Cardiac fibroblast (primary cell): Measurements from ENCODE around the gene CCDC9B.

ENCODE experiments used
- DNase-seq, 2 donors: peaks; one replicate each; pipeline versions ENCODE4 v3.0.0 to v3.0.0-alpha.2; 2010; ENCODE audit warnings: low read depth in 2 of 2
- H3K4me3 ChIP-seq, 2 donors: replicated peaks in 1 of 2; 1 replicate in 1 of 2; 2 replicates in 1 of 2; pipeline ENCODE4 v1.5.1; 2011; ENCODE audit warnings: low read depth in 2 of 2, low read length in 2 of 2, mild to moderate bottlenecking in 2 of 2, moderate library complexity in 1 of 2
- TF ChIP-seq, protein P1 (sequence below): IDR thresholded peaks from one replicate; pipeline ENCODE4 v1.5.1; 2011; ENCODE audit warnings: low read depth, mild to moderate bottlenecking, low read length, inconsistent platforms

Gene CCDC9B

DNA sequence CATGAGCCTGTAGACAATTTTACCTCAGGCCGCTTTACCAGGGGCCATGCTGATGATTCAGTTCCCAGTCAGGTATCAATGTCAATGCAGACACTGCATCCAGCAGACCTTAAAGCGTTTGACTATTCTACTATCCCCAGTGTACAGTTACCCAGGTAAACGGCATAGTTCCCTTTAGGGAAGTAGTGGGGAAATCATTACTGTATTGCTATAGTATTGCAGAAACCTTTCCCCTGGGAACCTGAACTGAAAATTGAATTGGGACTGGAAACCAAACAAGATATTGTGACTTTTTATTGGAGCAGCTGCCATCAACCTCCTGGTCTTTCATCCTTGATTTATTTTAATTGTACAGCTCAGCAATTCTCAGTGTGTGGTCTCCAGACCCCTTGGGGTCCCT lies 23.8 kb downstream of the CCDC9B start:
- H3K4me3 ChIP-seq: no peak overlapping the region
- no peak for DNase-seq
- TF ChIP-seq, protein P1, sequence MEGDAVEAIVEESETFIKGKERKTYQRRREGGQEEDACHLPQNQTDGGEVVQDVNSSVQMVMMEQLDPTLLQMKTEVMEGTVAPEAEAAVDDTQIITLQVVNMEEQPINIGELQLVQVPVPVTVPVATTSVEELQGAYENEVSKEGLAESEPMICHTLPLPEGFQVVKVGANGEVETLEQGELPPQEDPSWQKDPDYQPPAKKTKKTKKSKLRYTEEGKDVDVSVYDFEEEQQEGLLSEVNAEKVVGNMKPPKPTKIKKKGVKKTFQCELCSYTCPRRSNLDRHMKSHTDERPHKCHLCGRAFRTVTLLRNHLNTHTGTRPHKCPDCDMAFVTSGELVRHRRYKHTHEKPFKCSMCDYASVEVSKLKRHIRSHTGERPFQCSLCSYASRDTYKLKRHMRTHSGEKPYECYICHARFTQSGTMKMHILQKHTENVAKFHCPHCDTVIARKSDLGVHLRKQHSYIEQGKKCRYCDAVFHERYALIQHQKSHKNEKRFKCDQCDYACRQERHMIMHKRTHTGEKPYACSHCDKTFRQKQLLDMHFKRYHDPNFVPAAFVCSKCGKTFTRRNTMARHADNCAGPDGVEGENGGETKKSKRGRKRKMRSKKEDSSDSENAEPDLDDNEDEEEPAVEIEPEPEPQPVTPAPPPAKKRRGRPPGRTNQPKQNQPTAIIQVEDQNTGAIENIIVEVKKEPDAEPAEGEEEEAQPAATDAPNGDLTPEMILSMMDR: no peak

DNA sequence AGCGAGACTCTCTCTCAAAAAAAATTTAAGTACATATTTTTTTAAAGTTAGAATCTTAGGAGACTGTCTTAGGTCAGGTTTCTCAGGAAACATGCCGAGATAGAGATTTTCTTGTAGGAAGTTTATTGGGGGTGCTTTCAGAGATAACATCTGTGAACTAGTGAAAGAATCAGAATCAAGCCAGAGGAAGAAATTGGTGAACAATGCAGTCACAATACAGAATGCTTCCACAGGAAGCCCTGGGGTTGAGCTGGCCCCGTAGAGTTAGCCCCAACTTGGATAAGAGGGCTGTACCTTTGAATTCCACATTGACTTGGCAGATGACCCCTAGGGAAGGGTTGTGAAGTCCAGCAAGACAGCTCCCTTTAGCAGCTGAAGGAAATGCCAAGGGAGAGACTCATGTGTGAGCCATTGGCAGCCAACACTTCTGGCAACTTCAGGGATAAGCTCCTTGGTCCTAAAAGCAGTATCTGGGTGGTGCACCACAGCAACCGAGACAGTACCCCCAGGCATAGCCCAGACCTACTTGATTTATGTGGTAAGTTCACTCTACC lies 25.9 kb downstream of the CCDC9B start:
- no peak overlapping the region for H3K4me3 ChIP-seq
- TF ChIP-seq, protein P1: no peak
- peak; percentile 76 to 77 for DNase-seq

DNA sequence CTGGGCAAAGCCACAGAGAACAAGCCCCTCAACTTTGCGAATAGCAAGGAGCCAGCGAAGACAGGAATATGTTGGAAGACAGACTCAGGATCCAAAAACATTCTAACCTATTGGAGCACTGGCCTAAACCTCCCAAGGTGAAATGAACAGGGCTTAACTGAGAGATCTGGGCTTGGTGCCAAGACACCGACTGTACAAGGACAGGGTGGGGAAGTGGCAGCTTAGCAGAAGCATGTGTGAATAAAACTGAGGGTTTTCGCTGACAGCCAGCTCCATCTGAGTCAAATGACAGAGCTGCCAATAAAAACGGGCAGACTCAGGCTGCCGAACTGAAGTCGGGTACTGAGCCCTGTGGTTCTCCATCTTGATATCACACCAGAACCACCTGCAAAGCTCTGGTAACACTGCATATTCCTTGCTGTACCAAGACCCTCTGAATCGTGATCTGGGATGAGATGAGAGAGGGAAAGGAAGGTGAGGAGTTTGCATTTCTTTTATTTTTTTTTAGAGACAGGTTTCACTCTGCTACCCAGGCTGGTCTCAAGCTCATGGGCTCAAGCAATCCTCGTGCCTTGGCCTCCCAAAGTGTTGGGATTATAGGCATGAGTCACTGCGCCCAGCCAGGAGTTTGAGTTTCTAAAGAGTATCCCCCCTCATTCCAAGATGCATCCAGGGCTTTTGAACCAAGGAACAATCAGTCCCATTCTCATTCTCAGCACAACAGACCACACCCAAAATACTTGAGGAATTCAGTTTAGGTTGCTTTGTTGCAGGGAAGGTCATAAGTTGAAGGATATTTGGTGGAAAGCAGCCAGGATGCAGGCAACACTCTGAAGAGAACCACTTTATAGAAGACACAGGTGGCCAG lies 27.0 kb downstream of the CCDC9B start:
- TF ChIP-seq, protein P1: no peak
- DNase-seq: no peak
- H3K4me3 ChIP-seq: no peak overlapping the region

DNA sequence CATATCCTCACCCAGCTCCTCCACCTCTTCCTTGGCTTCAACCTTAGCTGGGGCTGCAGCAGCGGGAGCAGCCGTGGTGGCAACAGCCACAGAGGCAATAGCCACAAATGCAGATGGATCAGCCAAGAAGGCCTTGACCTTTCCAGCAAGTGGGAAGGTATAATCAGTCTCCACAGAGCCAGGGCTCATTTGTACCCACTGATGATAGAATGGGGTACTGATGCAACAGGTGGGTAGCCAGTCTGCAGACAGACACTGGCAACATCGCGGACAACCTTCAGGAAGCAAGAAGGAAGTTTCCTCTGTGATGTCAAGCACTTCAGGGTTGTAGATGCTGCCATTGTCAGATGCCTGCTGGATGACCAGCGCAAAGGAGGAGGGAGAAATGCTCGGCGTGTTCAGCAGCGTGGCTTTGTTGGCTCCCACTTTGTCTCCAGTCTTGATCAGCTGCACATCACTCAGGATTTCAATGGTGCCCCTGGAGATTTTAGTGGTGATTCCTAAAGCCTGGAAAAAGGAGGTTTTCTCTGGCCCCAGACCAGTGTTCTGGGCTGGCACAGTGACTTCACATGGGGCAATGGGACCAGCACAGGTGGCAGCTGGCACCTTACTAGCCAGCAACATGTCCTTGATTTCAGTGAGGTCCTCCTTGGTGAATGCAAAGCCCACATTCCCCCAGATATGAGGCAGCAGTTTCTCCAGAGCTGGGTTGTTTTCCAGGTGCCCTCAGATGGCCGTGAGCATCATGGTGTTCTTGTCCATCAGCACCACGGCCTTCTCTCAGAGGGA lies 28.2 kb downstream of the CCDC9B start:
- no peak for DNase-seq
- no peak overlapping the region for H3K4me3 ChIP-seq
- TF ChIP-seq, protein P1: no peak

DNA sequence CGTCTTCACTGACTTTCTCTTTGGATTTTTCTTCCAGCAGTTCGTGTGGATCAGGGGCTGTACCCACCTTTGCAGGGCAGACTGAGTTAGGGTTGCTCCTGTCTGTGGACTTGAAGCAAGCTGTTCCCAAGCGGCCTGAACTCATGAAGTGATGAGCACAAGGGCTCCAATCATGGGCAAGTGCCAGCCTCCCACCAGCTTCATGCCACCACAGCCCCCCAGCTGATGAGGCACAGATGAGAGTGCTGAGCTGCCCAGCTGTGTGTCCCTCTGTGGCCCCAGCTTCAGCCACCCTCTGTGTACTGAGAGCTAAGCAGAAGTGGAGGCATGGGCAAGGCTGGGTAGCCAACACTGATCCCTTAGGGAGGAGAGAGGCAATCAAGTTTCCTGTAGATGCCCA lies 29.7 kb downstream of the CCDC9B start:
- no peak for DNase-seq
- TF ChIP-seq, protein P1: no peak
- H3K4me3 ChIP-seq: no peak overlapping the region

DNA sequence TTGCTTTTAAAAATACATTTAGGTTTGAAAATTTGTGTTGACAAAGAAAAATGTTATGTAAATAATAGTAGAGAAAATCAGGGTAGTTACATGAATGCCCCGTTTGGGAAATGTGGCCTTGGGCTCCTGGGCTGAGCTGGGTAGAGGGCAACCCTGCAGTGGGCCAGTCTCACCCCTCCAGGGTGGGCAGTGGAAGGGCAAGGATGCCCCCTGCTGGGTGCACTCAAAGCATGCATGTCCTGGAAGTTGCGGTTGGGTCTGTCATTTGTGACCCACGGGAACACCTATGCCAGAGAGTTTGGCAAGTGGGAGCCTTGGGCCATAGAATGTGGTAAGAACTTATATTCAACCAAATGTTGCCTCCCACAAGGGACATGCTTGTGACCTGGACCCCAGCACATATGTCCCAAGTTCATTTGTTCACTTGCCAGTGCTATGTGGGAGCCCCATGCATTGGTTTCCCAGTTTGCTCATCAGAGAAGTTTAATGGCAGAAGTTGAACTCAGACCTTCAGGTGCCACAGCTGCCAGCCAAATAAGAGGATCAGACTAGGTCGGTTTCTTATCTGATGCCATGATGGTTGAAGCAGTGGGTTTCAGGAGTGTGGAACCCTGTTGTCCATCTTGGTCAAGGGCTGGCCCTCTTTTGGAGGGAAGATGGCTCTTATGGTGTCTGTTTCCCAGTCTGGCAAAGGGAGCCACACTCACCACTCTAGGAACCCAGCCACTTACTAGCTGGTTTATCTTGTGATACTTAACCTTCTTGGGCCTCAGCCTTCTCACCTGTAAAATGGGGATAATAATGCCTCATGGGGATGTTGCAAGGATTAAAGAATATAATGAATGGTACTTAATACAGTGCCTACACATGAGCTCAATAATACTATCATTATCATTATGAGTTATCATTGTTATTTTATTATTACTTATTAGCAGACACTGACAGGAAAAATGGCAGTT lies 30.5 kb downstream of the CCDC9B start:
- H3K4me3 ChIP-seq: no peak overlapping the region
- TF ChIP-seq, protein P1: peak; percentile 77
- peak; percentile 52 to 57 for DNase-seq
